Measurements from ENCODE around the gene TAS2R41.

TAS2R41 gene, protein sequence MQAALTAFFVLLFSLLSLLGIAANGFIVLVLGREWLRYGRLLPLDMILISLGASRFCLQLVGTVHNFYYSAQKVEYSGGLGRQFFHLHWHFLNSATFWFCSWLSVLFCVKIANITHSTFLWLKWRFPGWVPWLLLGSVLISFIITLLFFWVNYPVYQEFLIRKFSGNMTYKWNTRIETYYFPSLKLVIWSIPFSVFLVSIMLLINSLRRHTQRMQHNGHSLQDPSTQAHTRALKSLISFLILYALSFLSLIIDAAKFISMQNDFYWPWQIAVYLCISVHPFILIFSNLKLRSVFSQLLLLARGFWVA

DNA sequence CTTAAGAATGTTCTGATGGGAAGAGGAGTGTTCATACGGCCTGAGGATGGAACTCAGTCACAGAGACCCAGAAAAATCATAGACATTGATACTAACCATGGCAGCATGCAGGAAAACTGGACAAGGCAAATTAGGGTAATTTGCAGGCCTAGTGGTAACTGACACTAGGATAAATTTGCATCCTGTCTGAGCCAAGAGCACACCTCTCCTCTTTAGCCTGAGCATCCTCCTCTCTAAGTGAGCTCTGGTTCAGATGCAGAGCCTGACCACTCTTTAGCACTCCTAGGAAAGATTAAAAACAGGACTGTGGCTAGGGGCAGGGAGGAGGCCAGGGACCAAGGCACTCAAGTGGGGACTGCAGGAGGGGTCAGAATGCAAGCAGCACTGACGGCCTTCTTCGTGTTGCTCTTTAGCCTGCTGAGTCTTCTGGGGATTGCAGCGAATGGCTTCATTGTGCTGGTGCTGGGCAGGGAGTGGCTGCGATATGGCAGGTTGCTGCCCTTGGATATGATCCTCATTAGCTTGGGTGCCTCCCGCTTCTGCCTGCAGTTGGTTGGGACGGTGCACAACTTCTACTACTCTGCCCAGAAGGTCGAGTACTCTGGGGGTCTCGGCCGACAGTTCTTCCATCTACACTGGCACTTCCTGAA lies at the start of gene TAS2R41:
Gene TAS2R41 (plus strand): TSS at position 373 of the 650 bp plus-strand sequence. CDS start 0 bp downstream, at position 373.
- DNase-seq (ENCODE audit: low read depth in 2 of 2) = no peak

DNA sequence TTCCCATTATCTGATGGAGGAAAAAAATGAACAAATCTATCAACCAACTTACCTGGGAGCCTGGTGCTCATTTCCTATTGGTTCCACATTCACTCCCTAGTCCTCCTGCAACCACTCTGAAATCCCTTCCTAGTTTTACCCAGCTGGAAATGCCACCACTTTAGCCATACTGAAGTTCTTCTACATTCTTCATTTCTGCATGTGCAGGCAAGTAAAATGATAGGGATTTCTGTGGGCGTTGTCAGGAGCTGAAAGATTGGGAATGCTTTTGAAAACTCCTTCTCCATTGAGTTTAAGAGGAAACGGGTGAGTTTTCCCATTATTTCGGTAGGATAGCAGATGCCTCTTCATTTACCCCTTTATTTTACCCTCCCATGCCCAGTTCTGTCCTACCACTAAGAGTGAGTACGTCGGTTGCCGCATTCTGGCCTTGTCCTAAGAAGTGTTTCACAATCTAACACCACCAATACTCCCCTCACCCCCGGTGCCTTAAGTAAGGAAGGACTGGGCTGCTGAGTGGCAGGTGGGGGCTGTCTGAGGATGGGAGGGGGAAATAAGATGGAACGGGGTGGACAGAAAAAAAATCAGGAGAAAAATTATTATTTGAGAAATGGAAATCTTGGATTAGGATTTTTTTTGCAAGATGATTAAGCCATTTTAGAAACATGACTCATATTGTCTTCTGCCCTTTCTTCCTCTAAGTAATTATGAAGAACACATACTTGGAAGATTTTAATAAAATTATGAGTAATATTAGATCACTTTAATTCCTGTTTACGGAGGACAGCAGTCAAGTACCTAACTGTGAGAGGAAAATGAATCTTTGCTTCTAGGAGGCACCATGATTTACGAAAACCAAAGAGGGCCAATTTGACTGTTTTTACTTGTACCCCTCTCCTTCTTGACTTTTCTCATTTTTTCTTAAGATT lies 47.6 kb upstream of the TAS2R41 start:
- DNase-seq (ENCODE audit: low read depth in 2 of 2) = no peak

DNA sequence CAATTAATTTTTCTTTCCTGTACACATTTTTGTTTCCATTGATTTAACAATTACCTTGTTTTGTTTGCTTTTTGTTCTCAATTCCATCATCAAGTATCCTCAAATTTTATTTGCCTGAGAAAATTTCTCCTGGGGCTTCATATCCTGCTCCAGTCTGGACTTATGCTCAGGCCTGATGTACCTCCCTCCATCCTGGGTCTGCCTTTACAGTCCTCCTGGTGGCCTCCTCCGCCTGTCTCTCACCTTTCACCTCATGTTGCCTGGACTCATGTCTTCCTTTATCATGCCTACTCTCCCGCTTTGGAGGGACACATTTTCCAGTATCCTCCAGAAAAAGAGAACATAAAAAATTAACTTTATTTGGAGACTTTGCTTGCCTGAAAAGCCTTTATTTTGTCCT lies 46.6 kb upstream of the TAS2R41 start:
- no peak for DNase-seq (ENCODE audit: low read depth in 2 of 2)

DNA sequence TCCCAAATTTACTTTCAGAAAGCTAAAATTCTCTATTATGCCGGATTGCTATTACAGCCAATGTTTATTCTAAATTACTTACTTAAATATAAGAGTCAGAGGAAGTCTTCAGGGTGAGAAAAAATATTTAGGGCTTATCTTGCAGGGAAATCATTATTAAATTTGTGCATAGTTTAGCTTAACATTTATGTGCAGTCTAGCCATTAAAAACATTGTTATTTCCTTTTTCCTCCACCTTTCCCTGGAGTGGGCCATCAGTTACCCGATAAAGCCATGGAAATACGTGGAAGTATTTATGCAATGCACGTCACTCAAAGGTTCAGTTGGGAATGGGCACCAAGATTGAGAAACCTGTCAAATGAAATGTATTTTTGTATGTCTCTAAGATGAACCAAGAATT lies 43.9 kb upstream of the TAS2R41 start:
- no peak for DNase-seq (ENCODE audit: low read depth in 2 of 2)

DNA sequence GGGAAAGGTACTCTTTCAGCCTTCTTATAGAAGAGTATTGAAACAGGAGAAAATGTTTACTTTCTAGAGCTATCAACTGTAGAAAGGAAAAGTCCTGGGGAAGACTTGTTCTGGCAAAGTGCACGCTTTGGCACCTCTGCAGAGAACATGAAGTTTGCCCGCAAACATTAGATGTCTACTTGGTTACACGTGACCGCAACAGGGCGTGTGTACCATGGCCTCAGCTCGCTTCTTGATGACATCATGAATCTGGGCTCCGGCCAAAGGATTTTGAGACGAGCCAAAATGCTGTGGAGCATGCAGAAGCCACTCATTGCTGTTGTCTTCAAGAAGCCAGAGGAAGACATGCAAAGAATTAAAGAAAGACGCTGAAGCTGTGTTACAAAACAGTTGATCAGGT lies 43.0 kb upstream of the TAS2R41 start:
- no peak for DNase-seq (ENCODE audit: low read depth in 2 of 2)

DNA sequence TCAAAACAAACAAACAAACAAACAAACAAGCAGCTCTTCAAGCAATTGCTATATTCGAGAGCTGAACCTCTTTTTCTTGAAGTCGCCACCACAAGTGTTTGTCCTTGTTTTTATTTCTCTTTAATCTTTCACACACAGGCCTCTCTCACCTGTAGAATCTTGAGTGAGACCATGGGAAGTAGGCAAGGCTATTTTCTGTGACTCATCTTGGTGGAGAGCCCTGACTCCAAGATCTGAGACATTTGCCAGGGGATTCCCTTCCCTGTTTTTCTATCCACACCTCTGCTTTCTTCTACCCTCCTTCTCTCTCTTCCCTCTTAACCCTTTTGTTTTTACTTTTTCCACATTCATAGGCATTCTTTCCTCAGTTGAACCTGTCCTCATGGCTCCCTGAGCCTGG lies 42.4 kb upstream of the TAS2R41 start:
- DNase-seq (ENCODE audit: low read depth in 2 of 2) = no peak

DNA sequence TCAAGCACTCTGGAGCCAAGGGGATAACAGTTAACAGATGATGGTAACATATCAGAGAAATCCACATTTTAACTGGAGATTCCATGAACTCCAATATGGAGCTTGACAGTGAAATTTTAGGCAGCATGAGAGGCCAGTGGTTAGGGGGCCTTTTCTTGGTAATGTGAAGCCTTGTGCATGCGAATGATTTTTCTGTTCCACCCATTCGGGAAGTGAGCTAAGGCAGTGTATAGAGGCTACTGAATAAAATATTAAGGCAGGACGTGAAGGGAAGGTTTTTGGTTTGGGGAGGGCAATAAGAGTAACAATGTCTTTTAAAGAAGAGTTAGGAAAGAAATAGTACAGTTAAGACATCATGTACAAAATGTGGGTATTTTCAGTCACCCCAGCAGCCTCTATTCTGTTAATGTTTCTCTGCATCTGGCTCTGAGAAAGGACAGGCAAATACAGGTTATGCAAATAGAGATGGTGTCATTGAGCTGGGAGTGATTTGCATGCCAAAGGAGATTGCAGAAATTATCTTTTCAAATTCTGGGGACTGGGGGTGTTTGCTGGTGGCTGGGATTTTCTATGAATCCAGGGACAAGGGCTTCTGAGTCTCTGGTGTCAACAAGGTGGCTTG lies 41.2 kb upstream of the TAS2R41 start:
- no peak for DNase-seq (ENCODE audit: low read depth in 2 of 2)

DNA sequence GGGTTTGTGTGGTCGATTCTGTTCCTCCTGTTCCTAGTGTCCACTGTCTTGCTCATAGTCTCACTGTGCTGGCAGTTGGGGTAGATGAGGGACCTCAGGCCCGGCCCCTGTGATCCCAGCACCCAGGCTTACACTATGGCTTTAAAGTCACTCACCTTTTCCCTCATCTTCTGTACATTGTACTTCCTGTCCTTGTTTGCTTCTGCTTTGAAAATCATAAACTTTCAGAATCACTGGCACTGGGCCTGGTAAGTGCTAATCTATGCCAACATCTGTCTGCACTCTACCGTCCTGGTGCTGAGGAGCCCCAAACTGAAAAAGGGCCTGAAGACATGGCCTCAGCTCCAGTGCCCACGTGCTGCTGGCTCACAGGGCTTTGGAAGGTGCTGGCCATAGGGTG lies 40.1 kb upstream of the TAS2R41 start:
- DNase-seq (ENCODE audit: low read depth in 2 of 2) = no peak

DNA sequence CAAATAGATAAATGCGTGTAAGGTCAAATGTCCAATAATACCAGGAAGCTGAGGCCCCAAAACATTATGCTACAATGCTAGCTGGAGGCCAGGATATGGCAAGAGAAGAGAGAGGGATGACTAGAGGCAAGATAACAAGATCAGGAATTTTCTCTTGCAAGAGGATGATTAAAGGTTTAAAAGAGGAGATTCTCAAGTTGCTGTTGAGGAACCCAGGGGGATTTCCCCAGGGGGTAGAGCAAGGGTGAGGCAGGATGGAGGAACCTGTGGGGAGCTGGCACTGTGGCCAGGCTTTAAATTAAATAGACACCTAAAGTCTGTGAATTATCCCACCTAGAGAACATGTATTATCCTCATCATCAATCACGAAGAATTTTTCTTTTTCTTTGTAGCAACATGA lies 37.8 kb upstream of the TAS2R41 start:
- no peak for DNase-seq (ENCODE audit: low read depth in 2 of 2)

DNA sequence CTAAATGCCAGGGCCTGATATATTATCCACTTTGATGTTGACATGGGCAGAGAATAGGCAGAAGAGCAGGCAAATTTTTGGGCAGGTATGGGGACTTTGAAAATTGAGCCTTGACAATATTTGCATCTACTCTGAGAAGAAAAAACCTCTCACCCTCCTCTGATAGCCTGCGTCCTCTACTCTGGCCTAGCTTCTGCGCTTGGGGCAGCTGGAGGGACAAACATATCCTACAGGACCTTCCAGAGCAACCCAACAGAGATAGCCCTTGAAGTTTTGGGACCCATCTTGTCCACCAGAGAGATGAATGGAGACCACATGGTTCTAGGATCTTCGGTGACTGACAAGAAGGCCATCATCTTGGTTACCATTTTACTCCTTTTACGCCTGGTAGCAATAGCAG lies 34.5 kb upstream of the TAS2R41 start, which contains the start of gene TAS2R60:
Gene TAS2R60 (plus strand): TSS at position 301 of the 400 bp plus-strand sequence. CDS start 0 bp downstream, at position 301.
- no peak for DNase-seq (ENCODE audit: low read depth in 2 of 2)

DNA sequence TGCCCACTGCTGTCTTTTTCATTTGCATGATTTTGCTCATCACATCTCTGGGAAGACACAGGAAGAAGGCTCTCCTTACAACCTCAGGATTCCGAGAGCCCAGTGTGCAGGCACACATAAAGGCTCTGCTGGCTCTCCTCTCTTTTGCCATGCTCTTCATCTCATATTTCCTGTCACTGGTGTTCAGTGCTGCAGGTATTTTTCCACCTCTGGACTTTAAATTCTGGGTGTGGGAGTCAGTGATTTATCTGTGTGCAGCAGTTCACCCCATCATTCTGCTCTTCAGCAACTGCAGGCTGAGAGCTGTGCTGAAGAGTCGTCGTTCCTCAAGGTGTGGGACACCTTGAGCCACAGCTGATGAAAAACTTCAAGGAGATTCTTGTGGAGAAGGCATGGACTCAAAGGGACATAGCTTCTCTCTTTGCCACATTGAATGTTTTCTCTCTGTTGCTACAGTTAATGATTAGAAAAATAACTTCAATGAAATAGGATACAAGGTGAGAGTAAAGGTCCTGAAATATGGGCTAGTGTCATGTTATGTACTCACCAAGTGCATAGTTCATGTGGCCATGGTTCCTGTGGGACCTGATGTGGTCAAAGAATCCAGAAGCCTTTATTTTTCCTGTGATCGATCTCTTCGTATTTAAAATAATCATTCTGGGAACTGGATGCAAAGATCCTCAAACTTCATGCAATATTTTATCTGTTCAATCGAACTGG lies 33.5 kb upstream of the TAS2R41 start:
- no peak for DNase-seq (ENCODE audit: low read depth in 2 of 2)

DNA sequence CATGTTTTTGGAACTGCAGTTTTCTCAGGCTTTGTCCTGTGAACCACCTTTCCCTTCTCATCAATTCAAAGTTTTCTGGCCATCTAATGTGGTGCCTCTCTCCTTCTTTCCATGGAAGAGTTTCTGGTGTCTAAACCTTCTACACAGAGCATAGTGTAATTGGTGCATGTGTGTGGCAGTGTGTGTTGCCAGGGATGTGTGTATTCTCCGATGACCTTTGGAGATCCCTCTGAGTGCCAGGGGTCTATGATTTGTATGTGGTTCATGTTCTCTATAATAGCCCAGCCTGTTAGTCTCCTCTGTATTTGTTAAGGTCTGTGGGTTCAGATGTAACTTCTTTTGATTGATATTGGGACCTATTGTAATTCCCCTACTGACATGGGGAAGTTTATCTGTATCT lies 32.9 kb upstream of the TAS2R41 start:
- no peak for DNase-seq (ENCODE audit: low read depth in 2 of 2)

DNA sequence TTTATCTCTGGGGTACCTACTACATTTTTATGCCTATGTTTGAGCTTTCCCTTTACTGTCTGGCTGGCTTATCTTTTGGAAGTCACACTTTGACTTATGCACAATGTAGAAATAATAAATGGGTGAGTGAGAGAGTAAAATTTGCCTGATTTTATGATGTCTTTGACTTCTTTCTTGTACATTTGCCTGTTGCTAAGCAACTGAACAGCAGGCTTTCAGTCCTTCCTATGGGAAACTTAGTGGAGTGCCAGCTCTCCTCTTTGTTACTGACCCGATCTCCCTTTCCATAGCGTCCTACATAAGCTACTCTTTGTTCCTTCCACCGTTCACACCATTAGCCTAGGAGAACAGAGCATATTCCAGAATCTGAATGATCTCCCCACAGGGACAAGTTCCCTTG lies 30.2 kb upstream of the TAS2R41 start:
- DNase-seq (ENCODE audit: low read depth in 2 of 2) = no peak

DNA sequence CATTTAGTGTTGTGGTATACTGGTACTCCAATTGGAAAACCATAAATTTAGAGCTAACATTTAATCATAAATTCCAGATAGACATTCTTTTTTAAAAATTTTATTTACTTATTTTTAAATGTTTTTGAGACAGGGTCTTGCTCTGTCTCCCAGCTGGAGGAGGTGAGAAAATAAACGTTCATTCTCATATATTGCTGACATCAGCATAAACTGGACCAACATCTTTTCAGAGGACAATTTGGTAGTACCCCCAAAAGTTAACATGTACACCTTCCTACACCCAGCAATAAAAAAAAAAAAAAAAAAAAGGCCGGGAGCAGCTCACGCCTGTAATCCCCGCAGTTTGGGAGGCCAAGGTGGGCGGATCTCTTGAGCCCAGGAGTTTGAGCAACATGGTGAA lies 29.2 kb upstream of the TAS2R41 start:
- no peak for DNase-seq (ENCODE audit: low read depth in 2 of 2)

DNA sequence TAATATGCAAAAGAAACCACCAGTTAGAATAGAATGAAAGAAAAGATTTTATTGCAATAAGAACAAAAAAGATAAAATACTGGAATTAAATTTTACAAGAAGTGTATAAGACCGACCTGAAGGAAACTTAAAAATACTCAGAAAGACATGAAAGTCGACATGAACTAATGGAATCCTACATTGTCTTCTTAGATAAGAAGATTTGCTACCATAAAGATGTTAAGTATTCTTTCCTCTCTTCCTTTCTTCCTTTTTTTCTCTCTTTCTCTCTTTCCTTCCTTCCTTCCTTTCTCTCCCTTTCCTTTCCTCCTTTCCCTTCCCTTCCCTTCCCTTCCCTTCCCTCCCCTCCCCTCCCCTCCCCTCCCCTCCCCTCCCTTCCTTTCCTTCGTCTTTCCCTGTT lies 27.9 kb upstream of the TAS2R41 start:
- DNase-seq (ENCODE audit: low read depth in 2 of 2) = no peak

DNA sequence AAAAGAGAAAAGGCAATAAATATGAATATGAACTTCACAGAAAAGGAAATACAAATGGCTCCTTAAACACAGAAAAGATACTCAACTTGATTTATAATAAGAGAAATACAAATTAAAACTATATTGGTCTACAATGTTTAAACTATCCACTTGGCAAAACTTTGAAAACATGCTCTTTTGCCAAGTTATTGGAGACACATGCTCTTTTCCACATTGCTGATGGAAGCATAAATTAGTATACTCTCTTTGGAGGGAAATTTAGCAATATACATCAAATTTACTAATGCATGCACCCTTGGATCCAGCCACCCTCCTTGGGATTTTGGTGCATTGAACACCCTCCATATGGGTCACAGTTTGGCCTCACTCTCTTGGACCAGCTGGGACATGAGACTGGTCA lies 26.6 kb upstream of the TAS2R41 start:
- DNase-seq (ENCODE audit: low read depth in 2 of 2) = no peak

DNA sequence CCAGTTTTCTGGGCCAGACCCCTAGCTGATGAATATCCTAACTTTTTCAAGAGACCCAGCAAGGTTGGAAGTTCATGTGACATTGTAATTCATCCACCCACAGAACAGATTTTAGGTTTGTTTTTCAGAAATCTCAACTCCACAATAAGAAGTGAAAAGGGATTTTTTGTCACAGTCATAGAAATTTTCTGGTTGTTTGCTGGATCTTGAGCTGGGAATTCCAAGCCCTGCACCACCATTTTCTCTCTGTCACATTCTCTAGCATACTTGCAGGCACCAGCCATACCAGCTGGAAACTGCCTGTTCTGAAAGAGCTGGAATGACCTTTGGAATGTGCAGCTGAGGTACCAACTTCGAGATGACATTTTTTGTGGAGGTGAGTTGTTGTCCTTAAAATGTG lies 25.9 kb upstream of the TAS2R41 start:
- DNase-seq (ENCODE audit: low read depth in 2 of 2) = no peak

DNA sequence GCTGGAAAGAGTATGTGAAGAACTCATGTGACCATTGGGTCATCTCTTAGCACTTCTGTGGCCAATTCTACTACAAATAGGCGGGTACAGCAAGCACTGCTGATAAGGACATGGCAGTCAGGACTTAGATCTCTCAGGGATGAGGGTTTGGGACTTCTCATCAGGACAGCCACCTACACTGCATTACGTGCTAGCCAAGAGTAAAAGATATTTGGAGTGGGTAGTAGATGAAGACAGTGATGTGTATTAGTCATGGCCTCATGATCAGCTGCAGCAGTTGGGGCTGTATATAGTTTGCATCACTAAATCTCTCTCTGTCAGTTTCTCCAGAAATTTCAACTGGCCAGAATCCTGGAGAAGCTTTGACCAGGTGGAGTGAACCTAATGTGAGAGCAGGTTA lies 25.2 kb upstream of the TAS2R41 start:
- DNase-seq (ENCODE audit: low read depth in 2 of 2) = no peak

DNA sequence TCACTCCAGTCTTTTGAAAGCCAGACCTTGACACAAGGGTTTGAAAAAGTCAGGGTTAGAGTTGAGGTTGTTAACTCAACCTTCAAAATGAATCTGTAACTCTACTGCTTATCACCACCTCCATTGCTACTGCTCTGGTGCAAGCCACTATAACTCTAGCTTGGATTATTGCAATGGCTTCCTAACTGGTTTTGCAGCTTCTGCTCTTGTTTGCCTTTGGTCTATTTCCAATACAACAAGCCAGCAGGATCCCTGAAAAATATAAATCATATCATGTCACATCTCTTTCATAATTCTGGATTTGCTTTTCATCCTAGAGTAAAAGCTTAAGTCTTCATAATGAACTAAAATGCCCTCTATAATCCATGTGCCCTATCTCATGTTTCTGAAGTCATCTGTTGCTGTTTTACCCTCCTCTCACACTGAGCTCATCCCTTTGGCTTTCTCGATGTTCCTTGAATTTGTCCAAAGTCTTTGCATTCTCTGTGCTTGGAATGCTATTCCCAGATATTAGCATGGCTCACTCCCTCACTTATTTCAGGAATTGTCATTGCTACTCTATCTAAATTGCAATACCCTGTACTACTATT lies 23.5 kb upstream of the TAS2R41 start:
- no peak for DNase-seq (ENCODE audit: low read depth in 2 of 2)

DNA sequence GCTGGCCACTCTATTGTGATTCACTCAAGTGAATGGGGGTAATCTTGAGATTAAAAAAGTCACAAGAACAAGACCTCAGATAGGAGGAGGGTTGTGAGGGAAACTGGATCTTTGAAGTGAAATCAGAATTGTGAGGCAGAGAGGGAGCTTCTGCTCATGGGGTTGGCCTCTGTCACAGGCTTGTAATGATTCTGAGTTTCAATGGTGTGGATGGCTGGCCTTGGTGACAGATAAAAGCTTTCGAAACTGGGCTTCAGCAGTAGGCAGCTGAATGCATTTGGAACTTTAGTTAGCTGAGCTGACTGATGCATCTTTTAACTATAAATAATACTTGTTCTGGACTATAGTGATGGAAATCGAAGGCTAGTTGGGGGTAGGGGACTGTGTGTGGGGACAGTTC lies 22.2 kb upstream of the TAS2R41 start:
- DNase-seq (ENCODE audit: low read depth in 2 of 2) = no peak

DNA sequence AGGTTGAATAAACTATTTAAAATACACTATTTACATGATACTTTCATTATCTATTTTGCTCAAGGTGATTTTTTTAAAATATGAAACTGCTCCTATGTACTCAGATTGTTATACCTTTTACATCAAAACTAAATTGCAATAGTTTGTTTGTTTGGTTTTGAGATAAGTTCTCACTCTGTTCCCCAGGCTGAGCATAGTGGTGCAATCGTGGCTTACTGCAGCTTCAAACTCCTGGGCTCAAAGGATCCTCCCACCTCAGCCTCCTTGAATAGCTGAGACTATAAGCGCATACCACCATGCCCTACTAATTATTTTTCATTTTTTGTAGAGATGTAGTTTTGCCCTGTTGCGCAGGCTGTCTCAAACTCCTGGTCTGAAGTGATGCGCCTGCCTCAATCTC lies 21.7 kb upstream of the TAS2R41 start:
- DNase-seq (ENCODE audit: low read depth in 2 of 2) = no peak

Measured in stimulated activated CD4-positive, alpha-beta T cell treated with anti-CD3 and anti-CD28 coated beads, Interleukin-15, amount 100 ng/mL, for 48 hours (primary cell).